Smooth muscle cell of the brain vasculature (primary cell): ENCODE measurements around the gene GDA.

Experiments
- DNase-seq: peaks from one replicate; pipeline ENCODE4 v3.0.0-alpha.2; 2012; ENCODE audit warnings: low read depth, low spot score

The GDA gene

DNA sequence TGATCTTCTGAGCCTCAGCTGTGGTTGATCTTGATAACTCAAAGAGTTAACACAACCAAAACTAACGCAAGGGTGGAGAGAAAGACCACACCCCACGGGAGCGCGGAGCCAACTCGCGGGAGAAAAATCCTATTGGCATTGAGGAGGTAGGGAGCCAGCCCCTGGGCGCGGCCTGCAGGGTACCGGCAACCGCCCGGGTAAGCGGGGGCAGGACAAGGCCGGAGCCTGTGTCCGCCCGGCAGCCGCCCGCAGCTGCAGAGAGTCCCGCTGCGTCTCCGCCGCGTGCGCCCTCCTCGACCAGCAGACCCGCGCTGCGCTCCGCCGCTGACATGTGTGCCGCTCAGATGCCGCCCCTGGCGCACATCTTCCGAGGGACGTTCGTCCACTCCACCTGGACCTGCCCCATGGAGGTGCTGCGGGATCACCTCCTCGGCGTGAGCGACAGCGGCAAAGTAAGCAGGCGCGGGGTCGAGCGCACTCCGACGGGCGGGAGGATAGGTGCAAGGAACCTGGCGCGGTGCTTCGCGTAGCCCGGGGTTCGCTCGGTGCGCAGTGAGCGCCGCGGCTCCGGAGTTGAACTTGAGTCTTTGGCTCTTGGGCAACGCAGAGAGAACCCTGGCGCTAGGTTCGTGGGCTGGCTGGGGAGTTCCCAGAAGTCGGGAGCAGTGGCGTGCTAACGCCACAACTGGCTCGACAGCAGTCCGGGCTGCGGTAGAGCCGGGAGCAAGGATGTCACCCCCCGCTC is at the start of gene GDA:
Gene GDA (plus strand): TSS at position 210 of the 745 bp plus-strand sequence. CDS start 120 bp downstream, at position 330.
- DNase-seq = no peak

DNA sequence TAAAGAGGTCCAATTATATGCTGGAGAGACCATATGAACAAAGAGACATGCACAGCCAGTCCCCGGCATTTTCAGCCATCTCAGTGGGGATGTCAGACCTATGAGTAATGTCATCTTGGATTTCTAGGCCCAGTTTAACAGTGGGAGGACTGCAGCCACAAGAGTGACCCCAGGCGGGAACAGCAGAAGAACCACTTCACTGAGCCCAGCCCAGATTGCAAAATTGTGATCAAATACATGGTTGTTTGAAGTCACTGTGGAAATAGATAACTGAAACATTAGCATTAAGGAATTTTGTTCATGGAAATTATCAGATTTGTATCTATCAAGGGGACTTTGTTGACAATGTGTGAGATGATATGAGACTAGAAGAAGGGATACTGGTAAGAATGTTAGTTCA is 46.7 kb upstream of the GDA start:
- DNase-seq = no peak

DNA sequence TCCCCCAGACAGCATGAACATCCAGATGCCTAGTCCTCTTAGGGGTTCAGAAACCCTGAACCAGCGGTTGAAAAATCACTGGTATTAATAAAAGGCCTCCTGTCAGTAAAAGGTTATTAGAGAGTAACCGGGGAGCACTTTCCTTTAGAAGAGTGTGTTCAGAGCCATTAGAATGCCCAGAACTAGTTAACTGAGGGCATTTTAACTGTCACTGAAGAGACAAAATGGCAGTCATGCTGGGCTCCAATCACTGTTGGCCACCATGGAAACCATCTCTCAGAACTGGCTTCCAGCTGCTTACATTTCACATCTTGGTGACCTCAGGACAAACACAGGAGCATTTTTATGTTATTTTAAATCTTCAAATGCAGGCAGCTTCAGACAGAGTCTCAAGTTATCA is 36.2 kb upstream of the GDA start:
- DNase-seq = no peak

DNA sequence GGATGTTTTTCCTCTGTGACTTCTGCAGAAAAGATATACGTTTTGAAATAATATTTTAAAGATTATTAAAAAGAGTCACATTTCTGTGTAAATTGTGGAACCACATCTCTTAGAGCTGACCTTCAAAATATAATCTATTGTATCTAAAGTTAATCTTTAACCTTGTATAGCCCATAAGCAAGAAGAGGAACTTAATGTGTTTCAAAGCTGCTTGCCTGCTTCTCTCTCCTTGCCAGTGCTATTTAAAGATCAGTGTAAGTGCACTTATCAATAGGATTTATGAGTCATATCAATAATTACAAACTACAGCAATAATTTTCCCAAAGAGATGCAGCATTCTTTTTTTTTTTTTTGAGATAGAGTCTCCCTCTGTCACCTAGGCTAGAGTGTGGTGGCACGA is 29.4 kb upstream of the GDA start:
- no peak for DNase-seq

DNA sequence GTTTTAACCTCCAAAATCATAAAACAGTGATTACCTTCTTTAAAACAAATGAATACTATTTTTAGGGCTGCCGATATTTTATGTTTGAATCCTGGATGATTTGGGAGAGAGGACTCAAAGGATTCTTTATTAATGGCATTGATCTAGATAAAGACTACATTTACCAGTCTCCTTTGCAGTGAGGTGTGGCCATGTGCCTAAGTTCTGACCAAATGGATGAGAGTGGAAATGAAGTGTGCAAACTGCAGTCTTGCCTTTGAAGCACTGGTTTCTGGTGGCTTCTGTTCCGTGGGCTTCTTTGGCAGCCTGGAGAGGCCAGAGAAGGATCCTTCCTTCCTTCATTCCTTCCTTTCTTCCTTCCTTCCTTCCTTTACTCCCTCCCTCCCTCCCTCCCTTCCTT is 24.3 kb upstream of the GDA start:
- DNase-seq = no peak

DNA sequence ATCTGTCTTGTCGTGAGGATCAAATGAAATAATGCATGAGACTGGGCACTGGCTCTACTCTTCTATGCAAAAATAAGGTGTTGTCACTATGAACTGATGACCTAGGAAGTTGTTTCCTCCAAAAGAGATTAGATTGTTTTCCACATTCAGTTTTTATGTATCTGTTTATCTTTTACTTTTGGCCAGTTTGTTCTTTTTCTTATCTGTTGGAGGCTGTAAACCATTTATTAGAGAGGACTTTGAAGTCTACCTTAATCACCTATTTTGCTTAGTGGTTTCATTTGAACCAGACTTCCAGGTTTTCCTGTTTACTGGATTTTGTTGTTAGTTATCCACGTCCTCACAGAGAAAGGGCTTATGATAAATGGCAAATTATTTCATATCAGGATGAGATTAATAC is 21.5 kb upstream of the GDA start:
- DNase-seq = no peak

DNA sequence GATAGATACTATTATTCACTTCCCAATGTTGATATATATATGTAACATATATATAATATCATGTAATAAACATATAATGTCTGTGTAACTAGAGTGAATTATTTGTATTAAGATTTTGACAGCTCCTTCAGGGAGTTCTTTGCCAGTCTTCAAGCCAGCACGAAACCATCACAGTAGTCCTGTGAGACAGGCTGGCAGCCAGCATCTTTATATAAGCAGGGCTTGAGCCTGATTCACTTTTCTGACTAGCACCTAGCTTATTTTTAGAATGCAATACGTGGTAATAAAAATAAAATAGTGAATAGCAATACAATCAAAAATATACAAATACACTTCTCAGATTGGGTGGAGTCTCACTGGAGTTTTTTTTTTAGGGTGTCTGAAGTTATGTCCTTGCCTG is 20.7 kb upstream of the GDA start:
- no peak for DNase-seq

DNA sequence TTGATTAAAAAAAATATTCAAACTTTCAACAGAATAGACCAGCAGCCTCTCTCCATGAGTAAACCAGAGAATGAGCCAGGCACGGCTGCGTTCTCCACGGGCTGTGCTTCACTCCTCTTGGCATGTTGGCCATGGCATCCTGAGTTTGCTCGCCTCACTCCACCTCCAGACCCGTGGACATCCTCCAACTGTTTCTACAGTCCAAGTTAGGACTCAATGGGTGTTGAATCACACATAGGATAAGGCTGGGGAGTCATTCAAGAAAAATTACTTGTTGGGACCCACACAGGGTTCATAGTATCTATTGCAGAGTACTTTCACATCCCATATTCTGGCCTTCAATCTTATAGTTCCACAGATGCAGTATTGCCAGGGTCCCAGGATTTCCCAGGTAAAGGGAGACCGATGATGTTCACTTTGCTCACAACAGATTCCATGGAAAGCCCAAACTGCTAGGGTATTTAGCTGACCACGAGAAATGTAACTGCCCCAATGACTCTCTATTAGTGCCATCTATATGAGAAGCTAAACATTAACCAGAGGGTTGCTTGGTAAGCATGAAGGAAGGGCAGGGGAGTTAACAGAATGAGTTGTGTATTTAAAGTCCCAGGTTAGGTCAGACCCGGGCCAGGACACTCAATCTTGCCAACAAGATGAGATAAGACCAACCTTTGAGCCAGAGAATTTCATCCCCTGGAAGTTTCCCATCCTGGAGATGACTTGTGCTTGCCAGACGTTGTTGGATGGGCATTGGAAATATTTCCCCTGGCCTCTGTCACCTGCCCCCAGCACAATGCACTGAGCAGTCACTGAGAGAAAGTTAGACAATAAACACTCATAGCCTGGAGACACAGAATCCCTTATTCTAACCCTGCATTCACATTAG is 19.7 kb upstream of the GDA start:
- DNase-seq = no peak

DNA sequence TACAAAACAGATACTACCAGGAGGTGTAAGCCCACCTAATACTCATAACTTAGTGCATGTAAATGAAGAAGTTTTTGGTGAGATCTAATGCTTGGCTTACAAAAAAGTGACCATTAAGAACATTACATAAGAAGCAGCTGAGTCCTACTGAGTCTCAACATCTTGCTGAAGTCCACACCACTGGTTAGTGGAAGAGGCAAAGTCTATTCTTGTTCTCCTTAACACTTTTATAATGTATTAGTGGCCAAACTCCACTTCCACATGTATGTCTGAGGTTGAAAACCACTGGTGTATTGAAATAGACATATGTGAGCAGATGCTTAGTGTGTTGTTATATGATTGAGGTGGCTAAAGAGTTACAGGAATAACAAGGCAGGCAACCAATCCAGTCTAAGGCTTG is 18.9 kb upstream of the GDA start:
- DNase-seq = no peak

DNA sequence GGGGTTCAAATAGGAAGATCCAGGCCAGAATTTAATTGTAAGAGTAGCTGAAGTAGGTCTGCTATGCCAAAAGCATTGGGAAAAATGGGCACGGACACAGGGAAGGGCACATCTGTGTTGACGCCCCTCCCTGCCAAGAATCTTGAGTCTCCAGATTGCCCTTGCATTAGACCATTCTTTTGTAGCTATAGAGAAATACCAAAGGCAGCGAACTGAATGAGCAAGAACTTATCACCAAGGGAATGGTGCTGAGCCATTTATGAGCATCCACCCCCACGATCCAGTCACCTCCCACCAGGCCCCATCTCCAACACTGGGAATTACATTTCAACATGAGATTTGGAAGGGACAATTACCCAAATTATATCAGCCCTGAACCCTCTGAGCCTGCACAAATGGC is 18.0 kb upstream of the GDA start:
- DNase-seq = no peak

DNA sequence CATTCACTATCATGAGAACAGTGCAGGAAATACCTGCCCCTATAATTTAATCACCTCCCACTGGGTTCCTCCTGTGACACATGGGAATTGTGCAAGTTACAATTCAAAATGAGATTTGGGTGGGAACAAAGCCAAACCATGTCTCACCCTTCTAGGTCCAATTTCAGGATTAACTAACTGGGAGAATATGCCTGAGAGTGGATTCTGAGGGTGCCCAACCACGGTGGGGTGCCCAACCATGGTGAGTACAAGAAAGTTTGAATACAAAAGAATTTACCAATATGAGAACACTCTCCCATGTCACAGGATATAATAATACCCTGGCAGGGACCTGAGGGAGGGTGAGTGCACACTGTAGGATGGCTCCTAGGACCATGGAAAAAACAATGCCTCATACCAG is 17.2 kb upstream of the GDA start:
- DNase-seq = no peak

DNA sequence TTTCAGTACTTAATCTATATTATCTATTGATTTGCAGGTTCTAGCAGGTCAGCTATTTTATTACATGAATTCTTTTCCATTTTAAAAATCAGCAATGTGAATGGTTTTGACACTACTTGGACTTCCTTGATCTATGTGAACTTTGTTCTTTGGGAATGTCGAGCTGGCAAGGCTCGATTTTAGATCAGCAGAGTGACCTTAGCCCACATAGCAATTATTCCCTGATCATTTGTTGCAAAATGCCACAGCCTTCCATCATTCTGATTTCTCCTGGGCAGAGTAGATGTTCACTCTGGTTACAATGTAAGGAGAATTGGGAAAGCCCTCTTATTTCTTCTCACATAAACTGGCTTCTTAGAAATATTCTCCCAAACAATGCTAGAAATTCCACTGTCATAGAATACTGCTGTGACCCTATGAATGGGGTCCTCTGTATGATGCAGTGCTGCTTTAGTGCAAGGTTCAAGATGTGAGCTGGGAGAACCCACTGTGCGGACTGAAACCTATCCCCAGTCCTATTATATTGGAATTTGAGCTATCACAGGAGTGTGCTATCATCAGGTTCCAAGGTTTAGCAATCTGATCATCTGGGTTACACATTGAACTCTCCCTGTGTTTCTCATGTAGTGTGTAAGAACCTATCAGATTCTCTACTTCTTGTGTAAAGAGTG is 15.7 kb upstream of the GDA start:
- no peak for DNase-seq

DNA sequence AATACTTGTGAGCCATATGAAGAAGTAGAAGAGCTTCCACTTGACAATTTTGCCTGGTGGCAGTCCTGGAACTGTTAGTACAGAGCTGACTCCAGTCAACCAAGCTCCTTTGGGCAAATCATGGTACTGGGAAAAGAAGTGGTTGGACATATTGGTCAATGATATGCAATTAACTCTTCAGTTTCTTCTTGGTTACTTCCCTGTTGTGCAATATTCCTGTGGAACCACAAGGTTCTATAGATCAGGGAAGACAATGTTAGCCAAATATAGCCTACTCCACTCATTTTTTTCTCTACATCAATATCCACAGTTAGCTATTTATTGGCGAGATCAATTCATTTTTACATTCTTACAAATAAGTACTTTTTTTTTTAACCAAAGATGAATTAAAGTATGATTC is 14.4 kb upstream of the GDA start:
- no peak for DNase-seq

DNA sequence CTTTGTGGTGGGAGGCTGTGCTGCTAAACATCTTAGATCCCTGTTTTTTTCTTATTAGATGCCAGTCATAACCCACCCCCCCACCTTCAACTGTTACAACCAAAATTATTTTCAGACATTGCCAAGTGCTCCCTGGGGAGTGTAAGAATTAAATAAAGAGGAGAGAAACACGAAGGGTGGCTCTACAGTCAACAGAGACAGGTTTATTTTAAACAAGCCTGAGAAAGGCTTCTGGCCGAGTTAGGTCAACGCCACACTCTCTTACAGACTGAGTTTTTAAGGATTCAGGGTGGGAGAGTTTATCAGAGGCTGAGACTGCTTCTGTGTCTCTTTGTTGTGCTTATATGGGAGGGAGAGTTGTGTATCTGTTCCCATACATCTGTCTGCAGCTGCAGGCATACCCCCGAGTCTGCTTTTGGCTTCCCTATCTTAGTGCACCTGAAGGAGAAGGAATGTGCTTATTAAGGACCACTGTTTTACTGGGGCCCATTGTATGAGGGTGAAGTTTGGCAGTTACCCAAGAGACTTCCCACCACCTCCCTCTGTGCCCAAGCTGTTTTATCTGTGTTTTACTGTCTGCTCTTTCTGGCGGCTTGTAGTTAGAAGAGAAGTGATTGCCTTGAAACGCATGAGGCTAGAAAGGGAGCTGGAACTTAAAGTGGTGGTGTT is 11.4 kb upstream of the GDA start:
- DNase-seq = no peak

DNA sequence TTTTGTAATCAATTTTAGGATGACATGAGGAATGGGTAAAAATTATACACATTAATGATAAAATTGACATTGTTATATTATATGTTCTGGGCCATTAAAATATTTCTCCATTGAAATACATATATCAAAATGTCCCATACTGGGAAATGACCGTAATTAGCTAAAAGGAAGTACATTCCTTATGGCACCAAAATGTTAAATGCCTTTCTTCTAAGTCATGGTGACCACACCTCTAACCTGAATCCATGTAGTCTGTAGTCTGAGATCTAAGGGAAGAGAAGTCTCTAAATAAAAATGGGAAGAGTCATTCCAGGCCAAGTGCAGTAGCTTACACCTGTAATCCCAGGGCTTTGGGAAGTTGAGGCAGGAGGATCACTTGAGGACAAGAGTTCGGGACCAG is 10.0 kb upstream of the GDA start:
- no peak for DNase-seq

DNA sequence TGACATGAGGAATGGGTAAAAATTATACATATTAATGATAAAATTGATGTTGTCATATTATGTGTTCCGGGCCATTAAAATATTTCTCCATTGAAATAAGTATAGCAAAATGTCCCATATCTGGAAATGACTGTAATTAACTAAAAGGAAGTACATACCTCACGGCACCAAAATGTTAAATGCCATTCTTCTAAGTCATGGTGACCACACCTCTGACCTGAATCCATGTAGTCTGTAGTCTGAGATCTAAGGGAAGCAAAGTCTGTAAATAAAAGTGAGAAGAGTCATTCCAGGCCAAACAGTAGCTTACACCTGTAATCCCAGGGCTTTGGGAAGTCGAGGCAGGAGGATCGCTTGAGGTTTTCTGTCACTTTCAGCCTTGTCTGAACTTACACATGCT is 8.7 kb upstream of the GDA start:
- no peak for DNase-seq

DNA sequence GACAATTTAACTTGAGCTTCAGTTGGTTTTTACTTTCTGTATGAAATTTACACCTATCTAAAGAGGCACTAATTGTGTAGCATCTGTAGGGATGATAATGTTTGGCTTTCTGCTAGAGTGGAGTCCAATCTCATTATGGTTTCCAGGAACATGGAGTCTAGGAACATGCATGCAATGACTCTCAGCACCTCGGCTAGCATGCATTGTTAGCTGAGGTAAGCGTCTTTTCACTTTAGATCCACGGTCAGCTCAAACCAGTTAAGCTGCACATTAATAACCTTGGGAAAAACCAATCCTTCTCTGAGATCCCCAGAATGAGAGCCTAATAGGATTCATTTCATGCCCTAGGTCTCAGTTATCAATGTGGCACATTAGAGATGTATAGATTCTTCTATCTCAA is 7.8 kb upstream of the GDA start:
- DNase-seq = no peak

DNA sequence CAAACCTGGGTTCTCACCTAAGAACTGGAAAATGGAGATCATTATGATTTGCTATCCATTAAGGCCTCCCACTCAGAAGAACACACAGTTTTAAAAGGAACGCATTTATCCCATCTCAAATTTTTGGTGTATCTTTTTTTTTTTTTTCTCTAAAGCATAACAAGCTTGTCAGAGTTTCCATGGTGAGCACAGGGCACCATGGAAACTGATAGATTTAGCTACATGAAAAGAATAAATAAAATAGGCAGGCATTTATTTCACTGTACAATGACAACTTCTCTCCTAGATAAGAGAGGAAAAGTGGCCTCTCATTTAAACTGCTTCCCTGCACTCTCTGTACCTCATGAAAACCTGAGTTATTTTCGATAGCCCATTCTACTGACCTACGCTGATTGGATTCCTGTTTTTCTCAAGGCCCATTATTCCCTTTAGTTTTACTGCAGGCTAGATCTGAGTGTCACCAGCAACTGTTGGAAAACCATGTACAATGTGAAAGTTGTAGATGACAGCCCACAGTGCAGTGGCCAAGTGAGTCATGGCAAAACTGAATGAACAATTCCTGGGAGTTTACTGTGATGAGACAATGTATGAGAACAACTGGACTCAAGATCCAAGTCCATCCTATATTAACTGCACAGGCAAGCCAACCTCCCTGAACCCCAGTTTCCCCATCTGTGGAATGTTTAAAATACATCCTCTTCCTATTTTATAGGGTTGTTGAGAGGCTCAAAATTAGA is 4.3 kb upstream of the GDA start:
- no peak for DNase-seq

DNA sequence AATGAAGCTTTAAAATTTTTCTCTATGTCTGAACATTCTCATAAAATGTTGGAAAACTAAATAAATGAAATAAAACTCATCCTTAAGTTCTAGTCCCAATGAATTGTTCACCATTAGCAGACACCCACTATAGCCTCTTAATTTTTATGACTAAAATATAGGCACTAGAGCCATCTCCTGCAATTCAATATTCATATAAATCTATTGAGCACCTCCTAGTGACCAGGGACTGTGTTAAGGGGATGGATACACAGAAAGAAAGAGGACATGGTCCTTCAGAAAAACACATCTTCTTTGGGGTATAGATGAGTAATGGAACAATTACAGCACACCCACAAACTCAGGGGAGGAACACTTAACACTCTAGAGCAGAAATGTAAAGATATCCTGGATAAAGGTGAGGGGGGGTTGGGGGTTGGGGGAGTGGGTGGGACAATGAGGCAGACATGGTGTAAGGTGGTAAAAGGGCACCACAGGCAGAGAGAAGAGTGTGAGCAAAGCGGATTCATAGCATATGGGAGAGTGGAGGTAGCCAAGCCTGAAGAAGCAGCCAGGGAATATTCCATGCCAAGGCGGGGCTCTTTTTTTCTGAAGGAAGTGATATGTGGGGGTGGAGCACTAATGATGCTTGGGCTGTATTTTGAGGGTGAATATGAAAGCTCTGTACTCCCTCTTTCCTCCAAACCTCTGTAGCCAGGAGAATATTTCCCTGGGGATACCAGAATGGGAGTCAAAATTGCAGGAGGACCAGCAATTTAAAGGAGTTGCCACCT is 3.3 kb upstream of the GDA start:
- no peak for DNase-seq

DNA sequence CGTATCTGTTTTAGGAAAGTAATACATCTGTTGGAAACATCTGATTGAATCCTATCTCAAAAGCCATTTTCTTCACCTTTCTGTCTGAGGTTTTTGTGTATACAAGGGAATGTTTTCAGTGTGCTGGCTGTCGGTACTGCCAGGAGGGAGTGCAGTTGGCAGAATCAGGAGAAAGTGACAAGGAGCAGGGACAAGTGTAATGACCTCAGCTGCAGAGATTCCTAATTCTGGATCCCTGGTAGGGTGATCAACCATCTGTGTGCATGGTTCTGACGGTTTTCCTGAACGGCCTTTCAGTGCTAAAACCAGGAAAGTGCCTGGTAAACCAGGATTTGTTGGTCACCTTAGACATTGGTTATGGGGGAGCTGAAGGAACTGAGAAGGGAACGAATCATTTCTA is 1.6 kb upstream of the GDA start:
- no peak for DNase-seq

DNA sequence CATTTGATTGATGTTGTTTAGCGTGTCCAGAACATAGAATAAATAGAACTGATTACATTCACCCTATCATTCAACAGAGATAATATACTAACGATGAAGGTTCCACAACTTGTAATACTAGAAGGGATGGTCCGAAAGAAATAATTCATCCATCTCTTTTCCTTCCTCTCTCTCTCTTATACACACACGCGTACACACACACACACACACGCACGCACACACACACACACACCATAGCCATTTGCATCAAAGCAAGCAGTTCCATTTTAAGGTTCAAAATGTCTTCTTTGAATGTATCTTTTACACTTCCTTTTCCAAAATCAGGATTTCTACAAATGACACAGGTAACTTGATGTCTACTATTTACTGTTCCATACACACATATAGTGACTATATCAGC is 887 bp downstream of the GDA start:
- DNase-seq = no peak
